ENCODE measurements around the gene TNFRSF8. TPM values are rescaled to one million over a fixed set of nuclear protein-coding genes. Genes with fewer than 3 reads are reported as not detected.
A peak's percentile ranks its signal among the peaks of the same experiment; 100 is the strongest.

TNFRSF8 gene
- total and polyA plus RNA-seq, 7 experiments from 2014 or later, result 0.56 to 29.3 (median 4.0) TPM; not detected in 4

- peaks cover 51 to 94% (median 83%) of the 10 kb centered on the region in 7 donors for H3K4me1 Mint-ChIP-seq
- H3K9me3 Mint-ChIP-seq, result peaks cover 0 to 3% (median 0%) of the 10 kb centered on the region in 11 donors
- CTCF ChIA-PET, result interaction anchor here (0.5 to 4.7 kb wide), 10 partner anchors 12 to 67 kb away, joined by 3 to 36 read pairs (median 4); no protein-coding TSS in a partner anchor
- peak overlapping the region; percentile 38 for H3K4me3 ChIP-seq (ENCODE audit: low read length)
- POLR2A ChIA-PET, result interaction anchor here (0.7 to 8.2 kb wide), 16 partner anchors 9 to 269 kb away, joined by 3 to 125 read pairs (median 6); partner anchors contain the start of gene TNFRSF1B
- peak overlapping the region; percentile 90 to 100 (median 98) for H3K27ac Mint-ChIP-seq
- intact Hi-C loops (cut with micrococcal nuclease), result loop anchor here in 1 of 2 donors (5.0 kb wide), 1 partner anchor 370 kb away; the partner anchor contains the start of genes CLCN6 and MTHFR
- no peaks in the 10 kb centered on the region for H3K9me3 ChIP-seq (ENCODE audit: control insufficient read depth in 2 of 3, low read length in 3 of 3)
- peak overlapping the region; percentile 81 to 92 (median 86) for H3K4me3 Mint-ChIP-seq
- DNase-seq (no peak), ATAC-seq (no peak)
- no peaks in the 10 kb centered on the region for H3K27me3 Mint-ChIP-seq
- H3K27me3 ChIP-seq (ENCODE audit: control insufficient read depth in 2 of 2, insufficient read depth in 2 of 2, low read length in 2 of 2), result no peaks in the 10 kb centered on the region
- peaks cover 0 to 29% (median 0%) of the 10 kb centered on the region in 5 donors for H3K36me3 Mint-ChIP-seq
- H3K4me1 ChIP-seq (ENCODE audit: control insufficient read depth in 2 of 2, insufficient read depth in 2 of 2, low read length in 2 of 2), result peaks cover 72 to 80% of the 10 kb centered on the region in 2 donors
- peaks cover 0 to 5% (median 0%) of the 10 kb centered on the region in 3 experiments for H3K36me3 ChIP-seq (ENCODE audit: control insufficient read depth in 2 of 3, insufficient read depth in 3 of 3, low read length in 3 of 3)
- peak overlapping the region; percentile 82 for H3K27ac ChIP-seq (ENCODE audit: low read depth, low read length)
Measured at GRCh38 chr1:12177156-12177998, 114.3 kb downstream of the TNFRSF8 start.

GRCh38 chr1:12177999-12178441 lies 114.9 kb downstream of the TNFRSF8 start:
- H3K36me3 Mint-ChIP-seq, result peaks cover 0 to 29% (median 0%) of the 10 kb centered on the region in 5 donors
- Histone ChIP-seq H3K36me3 (ENCODE audit: control insufficient read depth in 2 of 3, insufficient read depth in 3 of 3, low read length in 3 of 3) (peaks cover 0 to 5% (median 0%) of the 10 kb centered on the region in 3 experiments), H3K27ac (ENCODE audit: low read depth, low read length) (peak overlapping the region; percentile 82), H3K4me3 (ENCODE audit: low read length) (peak overlapping the region; percentile 38), H3K27me3 (ENCODE audit: control insufficient read depth in 2 of 2, insufficient read depth in 2 of 2, low read length in 2 of 2) (no peaks in the 10 kb centered on the region), H3K9me3 (ENCODE audit: control insufficient read depth in 2 of 3, low read length in 3 of 3) (no peaks in the 10 kb centered on the region), H3K4me1 (ENCODE audit: control insufficient read depth in 2 of 2, insufficient read depth in 2 of 2, low read length in 2 of 2) (peaks cover 66 to 80% of the 10 kb centered on the region in 2 donors)
- H3K4me3 Mint-ChIP-seq, result peak overlapping the region; percentile 81 to 92 (median 86)
- H3K27ac Mint-ChIP-seq, result peak overlapping the region; percentile 89 to 100 (median 97)
- DNase-seq, result peak; percentile 75 to 96 (median 85)
- H3K9me3 Mint-ChIP-seq, result peaks cover 0 to 3% (median 0%) of the 10 kb centered on the region in 11 donors
- no peaks in the 10 kb centered on the region for H3K27me3 Mint-ChIP-seq
- peak; percentile 74 for ATAC-seq
- CTCF ChIA-PET, result interaction anchor here (0.5 to 4.7 kb wide), 9 partner anchors 11 to 66 kb away, joined by 3 to 36 read pairs (median 4); no protein-coding TSS in a partner anchor
- POLR2A ChIA-PET, result interaction anchor here (0.7 to 8.2 kb wide), 17 partner anchors 9 to 270 kb away, joined by 3 to 125 read pairs (median 4); partner anchors contain the start of gene TNFRSF1B
- H3K4me1 Mint-ChIP-seq, result peaks cover 51 to 91% (median 80%) of the 10 kb centered on the region in 7 donors
- intact Hi-C loops (cut with micrococcal nuclease), result loop anchor here (1.0 to 5.0 kb wide), 9 partner anchors 11 to 371 kb away; partner anchors contain the start of genes CLCN6 (in 1 of the 2) and MTHFR (in 1 of the 2)

GRCh38 chr1:12178511-12178910 lies 115.4 kb downstream of the TNFRSF8 start:
- DNase-seq (peak in 1 of 9 donors; percentile 50), ATAC-seq (no peak)
- Histone ChIP-seq H3K36me3 (ENCODE audit: control insufficient read depth in 2 of 3, insufficient read depth in 3 of 3, low read length in 3 of 3) (peaks cover 0 to 5% (median 0%) of the 10 kb centered on the region in 3 experiments), H3K9me3 (ENCODE audit: control insufficient read depth in 2 of 3, low read length in 3 of 3) (no peaks in the 10 kb centered on the region), H3K27me3 (ENCODE audit: control insufficient read depth in 2 of 2, insufficient read depth in 2 of 2, low read length in 2 of 2) (no peaks in the 10 kb centered on the region), H3K27ac (ENCODE audit: low read depth, low read length) (peak overlapping the region; percentile 82), H3K4me3 (ENCODE audit: low read length) (peak overlapping the region; percentile 38), H3K4me1 (ENCODE audit: control insufficient read depth in 2 of 2, insufficient read depth in 2 of 2, low read length in 2 of 2) (peaks cover 61 to 76% of the 10 kb centered on the region in 2 donors)
- intact Hi-C loops (cut with micrococcal nuclease), result loop anchor here (1.0 to 5.0 kb wide), 9 partner anchors 11 to 371 kb away; partner anchors contain the start of genes CLCN6 (in 1 of the 2) and MTHFR (in 1 of the 2)
- ChIA-PET POLR2A (interaction anchor here (0.7 to 8.2 kb wide), 16 partner anchors 10 to 270 kb away, joined by 3 to 125 read pairs (median 4); partner anchors contain the start of gene TNFRSF1B), CTCF (interaction anchor here (0.7 to 4.7 kb wide), 7 partner anchors 28 to 66 kb away, joined by 3 to 36 read pairs (median 4); no protein-coding TSS in a partner anchor)
- peaks cover 51 to 91% (median 82%) of the 10 kb centered on the region in 7 donors for H3K4me1 Mint-ChIP-seq
- no peaks in the 10 kb centered on the region for H3K27me3 Mint-ChIP-seq
- peaks cover 0 to 29% (median 0%) of the 10 kb centered on the region in 5 donors for H3K36me3 Mint-ChIP-seq
- H3K4me3 Mint-ChIP-seq, result peak overlapping the region; percentile 81 to 92 (median 86)
- H3K27ac Mint-ChIP-seq, result peak overlapping the region; percentile 89 to 100 (median 97)
- H3K9me3 Mint-ChIP-seq, result peaks cover 0 to 3% (median 0%) of the 10 kb centered on the region in 11 donors

- H3K4me1 ChIP-seq (ENCODE audit: control insufficient read depth in 2 of 2, insufficient read depth in 2 of 2, low read length in 2 of 2), result peaks cover 55 to 76% of the 10 kb centered on the region in 2 donors
- Mint-ChIP-seq H3K36me3 (peaks cover 0 to 25% (median 0%) of the 10 kb centered on the region in 5 donors), H3K9me3 (peaks cover 0 to 2% (median 0%) of the 10 kb centered on the region in 11 donors), H3K4me3 (peak overlapping the region; percentile 81 to 92 (median 86)), H3K27me3 (no peaks in the 10 kb centered on the region), H3K27ac (peak overlapping the region; percentile 89 to 100 (median 97)), H3K4me1 (peaks cover 52 to 91% (median 83%) of the 10 kb centered on the region in 7 donors)
- intact Hi-C loops (cut with micrococcal nuclease), result loop anchor here (1.0 to 5.0 kb wide), 6 partner anchors 16 to 372 kb away; partner anchors contain the start of genes CLCN6 (in 1 of the 2) and MTHFR (in 1 of the 2)
- peak; percentile 72 for ATAC-seq
- no peaks in the 10 kb centered on the region for H3K27me3 ChIP-seq (ENCODE audit: control insufficient read depth in 2 of 2, insufficient read depth in 2 of 2, low read length in 2 of 2)
- no peaks in the 10 kb centered on the region for H3K9me3 ChIP-seq (ENCODE audit: control insufficient read depth in 2 of 3, low read length in 3 of 3)
- CTCF ChIA-PET, result interaction anchor here (0.7 to 4.7 kb wide), 4 partner anchors 27 to 54 kb away, joined by 3 to 36 read pairs (median 4); no protein-coding TSS in a partner anchor
- peak overlapping the region; percentile 82 for H3K27ac ChIP-seq (ENCODE audit: low read depth, low read length)
- peak overlapping the region; percentile 38 for H3K4me3 ChIP-seq (ENCODE audit: low read length)
- POLR2A ChIA-PET, result interaction anchor here (1.0 to 8.2 kb wide), 10 partner anchors 9 to 48 kb away, joined by 3 to 125 read pairs (median 6); partner anchors contain the start of gene TNFRSF1B
- peak; percentile 38 to 95 (median 80) for DNase-seq
- peaks cover 0 to 5% (median 0%) of the 10 kb centered on the region in 3 experiments for H3K36me3 ChIP-seq (ENCODE audit: control insufficient read depth in 2 of 3, insufficient read depth in 3 of 3, low read length in 3 of 3)
Measured at GRCh38 chr1:12179111-12179519, 116.0 kb downstream of the TNFRSF8 start.

GRCh38 chr1:12179676-12180075 lies 116.6 kb downstream of the TNFRSF8 start:
- intact Hi-C loops (cut with micrococcal nuclease), result loop anchor here (1.0 to 5.0 kb wide), 6 partner anchors 15 to 372 kb away; partner anchors contain the start of genes CLCN6 (in 1 of the 2) and MTHFR (in 1 of the 2)
- no peak for ATAC-seq
- H3K9me3 Mint-ChIP-seq, result peaks cover 0 to 2% (median 0%) of the 10 kb centered on the region in 11 donors
- Histone ChIP-seq H3K9me3 (ENCODE audit: control insufficient read depth in 2 of 3, low read length in 3 of 3) (no peaks in the 10 kb centered on the region), H3K27ac (ENCODE audit: low read depth, low read length) (peak overlapping the region; percentile 82), H3K36me3 (ENCODE audit: control insufficient read depth in 2 of 3, insufficient read depth in 3 of 3, low read length in 3 of 3) (peaks cover 0 to 5% (median 0%) of the 10 kb centered on the region in 3 experiments), H3K4me3 (ENCODE audit: low read length) (no peak overlapping the region), H3K27me3 (ENCODE audit: control insufficient read depth in 2 of 2, insufficient read depth in 2 of 2, low read length in 2 of 2) (no peaks in the 10 kb centered on the region), H3K4me1 (ENCODE audit: control insufficient read depth in 2 of 2, insufficient read depth in 2 of 2, low read length in 2 of 2) (peaks cover 50 to 71% of the 10 kb centered on the region in 2 donors)
- peaks cover 58 to 89% (median 81%) of the 10 kb centered on the region in 7 donors for H3K4me1 Mint-ChIP-seq
- H3K36me3 Mint-ChIP-seq, result peaks cover 0 to 24% (median 0%) of the 10 kb centered on the region in 5 donors
- H3K4me3 Mint-ChIP-seq, result peak overlapping the region in 6 of 10 donors; percentile 84 to 92 (median 87)
- H3K27ac Mint-ChIP-seq, result peak overlapping the region; percentile 89 to 100 (median 97)
- H3K27me3 Mint-ChIP-seq, result no peaks in the 10 kb centered on the region
- ChIA-PET POLR2A (interaction anchor here (1.0 to 8.2 kb wide), 6 partner anchors 9 to 30 kb away, joined by 3 to 125 read pairs (median 10); partner anchors contain the start of gene TNFRSF1B), CTCF (interaction anchor here (1.3 to 4.7 kb wide), 2 partner anchors 32 to 55 kb away, joined by 5 to 36 read pairs; no protein-coding TSS in a partner anchor)
- DNase-seq, result no peak

All from naive thymus-derived CD4-positive, alpha-beta T cell (primary cell).